HL-60/S4 (cell line): ENCODE data around the gene CDIPT.
"Not testable (repeated sequence)": the region's sequence is repeated elsewhere in the genome, so short reads cannot be mapped to it uniquely, and the experiment has no call there.

Source experiments
- in situ Hi-C: fragments of 300-500 bp; cut with MboI; formaldehyde crosslinking; loops from 2 replicates; pipeline ENCODE4 v1.14.3; 2022; ENCODE audit warnings: low sequenced_read_pairs

CDIPT gene

DNA sequence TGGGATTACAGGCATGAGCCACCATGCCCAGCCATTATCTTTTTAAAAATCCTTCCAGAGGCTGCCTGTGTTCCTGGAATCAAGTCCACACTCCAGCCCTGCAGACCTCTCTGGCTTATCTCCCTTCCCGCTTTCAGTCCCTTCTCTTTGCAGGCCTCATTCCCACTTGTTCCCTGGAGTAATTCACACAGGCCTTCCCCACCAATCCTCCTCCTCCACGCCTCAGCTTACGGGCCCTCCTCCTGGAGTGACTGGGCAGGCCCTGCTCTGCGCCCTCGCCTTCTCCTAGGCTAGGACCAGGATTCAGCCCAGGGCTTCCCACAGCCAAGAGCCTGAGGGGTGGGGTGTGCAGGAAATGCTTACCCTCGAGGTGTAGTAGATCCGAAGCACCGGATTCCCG is 2.8 kb downstream of the CDIPT start:
- in situ Hi-C loops = no loop called here

DNA sequence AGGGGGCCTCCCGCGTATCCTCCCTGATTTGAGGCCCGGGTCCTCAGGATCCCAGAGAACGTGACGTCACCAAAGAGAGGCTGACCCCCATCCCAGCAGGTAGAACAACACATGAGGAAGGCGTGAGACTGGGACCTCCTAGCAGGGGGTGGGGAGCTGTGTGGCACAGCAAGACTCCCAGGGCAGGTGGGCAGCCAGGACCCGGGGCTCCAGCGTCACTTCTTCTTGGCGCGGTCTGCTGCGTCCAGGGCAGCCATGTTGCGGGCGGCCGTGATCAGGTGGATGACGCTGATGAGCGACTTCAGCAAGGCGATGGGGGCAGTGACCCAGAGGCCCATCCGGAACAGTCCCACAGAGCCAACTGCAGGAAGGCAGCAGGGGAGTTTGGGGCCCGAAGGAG is 4.1 kb downstream of the CDIPT start:
- in situ Hi-C loops = no loop called here

DNA sequence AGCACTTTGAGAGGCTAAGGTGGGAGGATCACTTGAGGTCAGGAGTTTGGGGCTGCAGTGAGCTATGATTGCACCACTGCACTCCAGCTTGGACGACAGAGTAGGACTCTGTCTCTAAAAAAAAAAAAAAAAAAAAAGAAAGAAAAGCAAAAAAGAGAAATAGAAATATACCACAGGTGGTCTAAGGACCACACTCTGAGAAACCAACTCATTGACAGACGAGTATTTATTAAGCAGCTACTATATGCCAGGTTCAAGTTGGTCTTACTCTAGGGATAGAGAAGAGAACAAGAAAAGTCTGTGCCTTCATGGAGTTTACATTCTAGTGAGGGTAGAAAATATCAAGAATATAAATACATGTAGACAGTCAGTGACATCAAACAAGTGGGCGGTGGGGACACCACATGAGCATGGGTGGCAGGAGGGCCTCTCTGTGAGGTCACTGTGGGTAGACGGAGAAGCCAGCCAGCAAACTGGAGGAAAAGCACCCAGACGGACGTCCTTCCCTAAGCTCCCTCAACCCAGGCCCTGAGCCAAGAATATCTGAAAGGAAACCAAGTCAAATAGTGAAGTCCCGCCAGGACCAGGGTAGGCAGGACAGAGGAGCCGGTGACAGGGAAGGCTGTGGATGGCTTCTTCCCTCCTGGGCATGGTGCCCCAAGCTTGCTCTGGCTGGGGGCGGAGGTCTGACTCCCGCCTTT is 4.7 kb downstream of the CDIPT start:
- in situ Hi-C loops = no loop called here

DNA sequence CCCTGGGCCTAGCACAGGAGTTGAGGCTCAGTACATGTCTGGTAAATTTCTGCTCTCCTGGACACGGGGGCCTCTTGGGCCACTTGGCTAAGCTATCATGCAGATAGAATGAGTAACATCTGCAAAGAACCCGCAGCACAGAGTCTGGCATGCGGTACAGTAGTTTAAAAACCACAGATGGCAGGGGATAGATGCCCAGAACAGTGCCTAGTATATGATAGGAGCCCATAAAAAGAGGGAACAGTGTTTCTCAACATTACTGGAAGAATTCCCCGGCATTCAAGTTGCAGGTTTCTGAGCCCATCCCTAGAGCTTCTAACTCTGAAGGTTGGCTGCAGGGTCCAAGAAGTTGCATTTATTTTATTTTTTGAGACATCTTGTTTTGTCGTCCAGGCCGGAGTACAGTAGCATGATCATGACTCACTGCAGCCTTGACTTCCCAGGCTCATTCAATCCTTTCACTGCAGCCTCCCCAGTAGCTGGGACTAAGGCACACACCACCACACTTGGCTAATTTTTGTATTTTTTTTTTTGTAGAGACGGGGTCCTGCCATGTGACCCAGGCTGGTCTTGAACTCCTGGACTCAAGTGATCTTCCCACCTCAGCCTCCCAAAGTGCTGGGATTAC is 5.8 kb downstream of the CDIPT start:
- in situ Hi-C loops = no loop called here

DNA sequence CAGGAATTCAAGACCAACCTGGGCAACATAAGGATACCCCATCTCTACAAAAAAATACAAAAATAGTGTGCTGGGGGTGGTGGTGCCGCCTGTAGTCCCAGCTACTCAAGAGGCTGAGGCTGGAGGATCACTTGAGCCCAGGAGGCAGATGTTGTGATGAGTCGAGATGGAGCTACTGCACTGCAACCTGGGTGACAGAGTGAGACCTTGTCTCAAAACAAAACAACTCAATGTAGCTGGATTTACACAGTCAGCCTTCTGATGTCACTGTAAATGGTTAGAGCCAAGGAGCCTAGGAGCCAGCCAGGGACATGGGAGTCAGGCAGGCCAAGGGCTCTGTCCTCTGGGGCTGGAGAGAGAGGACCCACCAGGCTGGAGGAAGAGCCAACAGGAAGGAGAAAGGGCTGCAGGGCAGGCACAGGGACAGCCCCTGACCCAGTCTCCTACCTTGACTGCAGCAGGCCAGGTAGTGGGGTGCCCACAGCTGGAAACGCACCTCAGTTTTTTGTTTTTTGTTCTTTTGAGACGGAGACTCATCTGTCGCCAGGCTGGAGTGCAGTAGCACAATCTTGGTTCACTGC is 8.4 kb downstream of the CDIPT start:
- in situ Hi-C loops = no loop called here

DNA sequence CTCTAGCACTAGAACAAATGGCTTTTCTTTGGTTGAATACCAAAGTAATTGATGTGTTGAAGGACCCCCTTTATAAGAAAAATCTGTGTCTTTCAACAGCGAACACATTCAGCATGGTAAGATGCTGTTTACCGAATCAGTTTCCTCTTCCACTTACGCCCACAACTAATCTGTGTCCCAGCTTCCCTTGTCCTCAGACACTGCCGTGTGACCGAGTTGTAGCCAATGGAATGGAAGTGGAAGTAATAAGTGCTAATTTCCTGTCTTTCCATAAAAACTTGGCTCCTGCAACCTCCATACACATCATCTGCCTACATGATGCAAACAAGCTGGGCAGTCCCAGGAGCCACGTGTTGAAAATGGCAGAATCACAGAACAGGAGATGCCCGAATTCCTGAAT is 10.4 kb downstream of the CDIPT start:
- in situ Hi-C loops = no loop called here

DNA sequence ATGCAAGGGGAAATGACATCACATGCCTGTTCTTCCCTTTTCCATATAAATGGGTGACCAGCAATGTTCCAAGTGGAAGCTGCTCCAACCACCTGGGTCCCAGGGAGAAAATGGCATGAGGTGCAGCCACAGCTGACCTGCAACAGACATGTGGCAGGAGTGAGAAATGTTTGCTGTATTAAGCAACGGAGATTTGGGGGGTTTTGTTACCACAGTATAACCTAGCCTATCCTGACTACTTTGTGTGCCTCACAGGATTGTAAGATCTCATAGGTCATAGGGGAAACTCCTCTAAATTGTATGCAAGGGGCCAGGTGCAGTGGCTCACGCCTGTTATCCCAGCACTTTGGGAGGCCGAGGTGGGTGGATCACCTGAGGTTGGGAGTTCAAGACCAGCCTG is 12.0 kb downstream of the CDIPT start:
- in situ Hi-C loops = no loop called here

DNA sequence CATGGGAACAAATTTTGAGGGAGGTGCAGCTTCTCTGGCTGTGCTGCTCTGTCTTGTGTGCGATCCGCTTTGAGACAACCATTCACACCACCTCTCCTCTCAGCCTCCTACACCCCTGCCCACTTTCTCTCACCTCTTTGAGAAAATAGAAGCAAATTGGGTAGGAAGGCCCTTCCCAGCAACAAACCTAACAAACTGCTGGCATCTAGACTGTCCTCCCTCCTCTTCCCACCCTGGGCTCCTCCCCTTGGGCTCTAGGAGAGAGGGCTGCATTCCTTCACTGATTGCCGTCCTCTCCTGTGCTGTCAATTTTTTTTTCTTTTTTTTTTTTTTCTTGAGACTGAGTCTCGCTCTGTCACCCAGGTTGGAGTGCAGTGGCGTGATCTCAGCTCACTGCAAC is 13.5 kb downstream of the CDIPT start:
- in situ Hi-C loops = no loop called here

DNA sequence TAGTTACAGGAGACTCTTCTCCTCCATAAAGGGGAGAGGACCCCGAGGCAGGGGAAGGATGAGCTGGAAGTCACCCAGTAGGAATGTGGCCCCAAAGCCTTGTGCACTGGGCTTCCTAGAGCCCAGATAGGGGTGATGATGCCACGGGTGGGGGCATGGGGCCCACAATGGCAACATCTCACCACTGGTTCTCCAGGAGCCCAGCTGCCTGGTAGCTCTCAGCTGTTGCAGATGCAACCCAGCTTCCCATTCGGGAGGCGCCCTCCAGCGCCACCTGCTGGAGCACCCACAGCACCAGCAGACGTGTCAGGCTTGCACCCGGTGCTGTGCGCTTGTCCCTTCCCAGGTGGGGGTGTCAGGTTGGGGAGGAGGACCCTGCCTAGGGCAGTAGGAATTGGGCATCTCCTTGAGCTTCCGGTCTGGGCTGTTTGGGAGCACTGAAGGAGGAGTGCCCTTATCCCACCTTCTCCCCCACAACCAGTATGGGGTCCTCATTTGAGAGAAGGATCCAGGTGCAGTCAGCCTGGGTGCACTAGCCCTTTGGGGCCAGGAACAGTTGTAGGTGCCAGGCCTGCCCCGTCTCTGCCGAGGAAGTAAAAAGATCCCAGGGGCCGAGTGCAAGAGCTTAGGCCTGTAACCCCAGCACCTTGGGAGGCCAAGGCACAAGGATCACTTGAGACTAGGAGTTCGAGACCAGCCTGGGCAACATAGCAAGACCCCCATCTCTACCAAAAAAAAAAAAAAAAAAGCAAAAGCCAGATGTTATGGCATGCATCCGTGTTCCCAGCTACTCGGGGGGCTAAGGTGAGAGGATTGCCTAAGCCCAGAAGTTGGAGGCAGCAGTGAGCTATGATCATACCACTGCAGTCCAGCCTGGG is 14.4 kb downstream of the CDIPT start:
- in situ Hi-C loops = no loop called here

DNA sequence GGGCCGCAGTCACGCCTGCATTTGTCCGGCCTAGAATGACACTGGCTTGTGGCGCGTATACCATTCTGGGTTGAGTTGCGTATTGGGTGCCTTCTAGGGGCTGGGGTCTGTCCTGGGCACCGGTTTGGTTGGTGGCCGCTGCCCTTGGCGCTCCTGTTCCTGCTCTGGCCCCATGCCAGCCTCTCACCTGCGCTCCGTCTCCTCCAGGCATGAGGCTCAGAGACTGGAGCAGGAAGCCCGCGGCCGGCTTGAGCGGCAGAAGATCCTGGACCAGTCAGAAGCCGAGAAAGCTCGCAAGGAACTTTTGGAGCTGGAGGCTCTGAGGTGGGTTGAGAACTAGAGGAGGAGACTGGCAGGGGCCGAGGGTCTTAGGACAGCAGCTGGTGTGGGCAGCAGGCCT is 17.4 kb downstream of the CDIPT start:
- in situ Hi-C loops = no loop called here

DNA sequence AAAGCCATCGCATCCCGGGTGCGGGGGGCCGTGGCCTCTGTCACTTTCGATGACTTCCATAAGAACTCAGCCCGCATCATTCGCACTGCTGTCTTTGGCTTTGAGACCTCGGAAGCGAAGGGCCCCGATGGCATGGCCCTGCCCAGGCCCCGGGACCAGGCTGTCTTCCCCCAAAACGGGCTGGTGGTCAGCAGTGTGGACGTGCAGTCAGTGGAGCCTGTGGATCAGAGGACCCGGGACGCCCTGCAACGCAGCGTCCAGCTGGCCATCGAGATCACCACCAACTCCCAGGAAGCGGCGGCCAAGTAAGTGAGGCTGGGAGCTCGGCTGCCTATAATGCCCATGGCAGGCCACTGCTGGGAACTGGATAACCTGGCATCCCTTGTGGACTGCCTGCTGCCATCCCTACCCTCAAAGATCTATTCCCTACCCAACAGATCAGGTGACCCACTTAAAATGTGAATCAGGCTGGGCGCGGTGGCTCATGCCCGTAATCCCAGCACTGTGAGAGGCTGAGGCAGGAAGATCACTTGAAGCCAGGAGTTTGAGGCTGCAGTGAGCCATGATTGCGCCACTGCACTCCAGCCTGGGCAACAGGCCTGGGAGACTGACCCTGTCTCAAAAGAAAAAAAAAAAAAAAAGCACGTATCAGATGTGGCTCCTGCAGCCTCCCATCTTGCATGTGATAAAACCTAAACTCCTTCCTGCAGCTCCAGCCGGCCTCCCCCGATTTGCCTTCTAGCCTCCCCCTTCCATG is 18.3 kb downstream of the CDIPT start:
- in situ Hi-C loops = no loop called here

DNA sequence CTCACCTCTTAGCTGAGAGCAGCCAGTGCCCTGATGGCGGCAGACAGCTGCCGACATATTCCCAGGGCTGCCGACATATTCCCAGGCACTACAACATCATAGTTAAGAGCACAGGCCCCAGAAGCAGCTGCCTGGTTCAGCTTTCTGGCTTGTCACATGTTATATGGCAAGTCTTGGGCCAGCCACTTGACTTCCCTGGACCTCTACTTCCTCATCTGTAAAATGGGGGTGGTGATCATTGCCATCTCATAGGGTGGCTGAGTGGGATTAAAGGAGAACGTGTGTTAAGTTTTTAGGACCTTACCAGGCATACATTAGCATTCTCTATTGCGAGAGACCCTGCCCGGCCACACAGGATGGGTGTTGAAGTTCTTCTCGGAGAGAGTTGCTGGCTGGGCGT is 19.1 kb downstream of the CDIPT start:
- in situ Hi-C loops = no loop called here

DNA sequence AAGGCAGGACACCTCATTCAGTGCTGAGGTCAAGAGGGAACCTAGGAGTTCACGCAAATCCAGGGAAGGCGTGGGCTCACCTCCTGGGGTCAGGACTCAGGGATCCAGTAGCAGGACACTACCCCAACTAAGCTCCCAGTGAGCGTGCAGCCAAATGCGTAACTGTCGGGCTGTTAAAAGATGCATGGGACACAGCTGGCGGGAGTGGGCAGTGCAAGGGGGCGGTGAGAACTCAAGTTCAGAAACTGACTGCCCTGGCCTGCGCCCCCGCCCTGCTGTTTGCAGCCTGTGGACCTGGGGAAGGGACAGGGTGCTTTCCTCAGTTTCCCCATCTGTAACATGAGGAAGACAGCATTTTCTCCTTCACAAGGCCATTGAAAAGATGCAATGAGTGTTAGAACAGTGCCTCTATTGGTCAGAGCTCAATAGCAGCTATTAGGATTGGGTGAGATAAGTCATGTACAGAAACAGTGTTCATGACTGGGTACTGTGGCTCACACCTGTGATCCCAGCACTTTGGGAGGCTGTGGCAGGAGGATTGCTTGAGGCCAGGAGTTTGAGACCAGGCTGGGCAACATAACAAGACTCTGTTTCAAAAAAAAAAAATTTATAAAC is 20.2 kb downstream of the CDIPT start:
- in situ Hi-C loops = no loop called here

DNA sequence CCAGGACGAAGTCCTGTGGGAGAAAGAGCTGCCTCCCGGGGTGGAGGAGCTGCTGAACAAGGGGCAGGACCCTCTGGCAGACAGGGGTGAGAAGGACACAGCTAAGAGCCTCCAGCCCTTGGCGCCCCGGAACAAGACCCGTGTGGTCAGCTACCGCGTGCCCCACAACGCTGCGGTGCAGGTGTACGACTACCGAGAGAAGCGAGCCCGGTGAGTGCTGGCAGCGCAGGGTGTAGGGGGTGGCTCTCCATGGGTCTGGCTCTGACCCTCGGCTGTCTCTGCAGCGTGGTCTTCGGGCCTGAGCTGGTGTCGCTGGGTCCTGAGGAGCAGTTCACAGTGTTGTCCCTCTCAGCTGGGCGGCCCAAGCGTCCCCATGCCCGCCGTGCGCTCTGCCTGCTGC is 21.4 kb downstream of the CDIPT start:
- in situ Hi-C loops = no loop called here

DNA sequence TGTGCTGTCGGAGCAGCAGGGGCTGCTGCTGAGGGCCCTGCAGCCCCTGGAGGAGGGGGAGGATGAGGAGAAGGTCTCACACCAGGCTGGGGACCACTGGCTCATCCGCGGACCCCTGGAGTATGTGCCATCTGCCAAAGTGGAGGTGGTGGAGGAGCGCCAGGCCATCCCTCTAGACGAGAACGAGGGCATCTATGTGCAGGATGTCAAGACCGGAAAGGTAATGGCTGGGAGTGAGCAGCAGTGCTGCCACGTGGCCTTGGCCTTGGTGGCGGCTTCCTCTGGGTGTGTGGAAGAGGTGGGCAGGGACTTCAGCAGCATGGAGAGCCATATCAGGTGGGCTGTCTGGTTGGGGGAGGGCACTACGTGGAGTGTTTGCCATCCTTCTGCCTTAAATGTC is 22.8 kb downstream of the CDIPT start:
- in situ Hi-C loops = no loop called here

DNA sequence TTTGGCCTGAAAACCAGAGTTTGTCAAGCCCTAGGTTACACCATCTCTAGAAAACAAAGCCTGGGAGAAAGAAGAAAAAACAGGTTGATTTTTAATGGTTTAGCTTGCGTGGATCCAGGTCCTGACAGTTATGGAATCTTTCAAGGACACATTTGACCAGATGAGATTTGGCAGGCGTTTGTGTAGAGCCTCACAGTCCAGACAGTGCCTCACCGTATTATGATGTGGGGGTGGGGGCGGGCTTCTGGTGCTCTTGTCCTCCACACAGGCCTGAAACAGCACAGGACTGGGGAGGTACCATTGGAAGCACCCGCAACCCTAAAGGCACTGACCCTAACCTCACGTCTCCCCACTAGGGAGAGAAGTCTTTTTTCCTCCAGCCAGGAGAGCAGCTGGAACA is 23.2 kb downstream of the CDIPT start:
- in situ Hi-C loops = no loop called here

DNA sequence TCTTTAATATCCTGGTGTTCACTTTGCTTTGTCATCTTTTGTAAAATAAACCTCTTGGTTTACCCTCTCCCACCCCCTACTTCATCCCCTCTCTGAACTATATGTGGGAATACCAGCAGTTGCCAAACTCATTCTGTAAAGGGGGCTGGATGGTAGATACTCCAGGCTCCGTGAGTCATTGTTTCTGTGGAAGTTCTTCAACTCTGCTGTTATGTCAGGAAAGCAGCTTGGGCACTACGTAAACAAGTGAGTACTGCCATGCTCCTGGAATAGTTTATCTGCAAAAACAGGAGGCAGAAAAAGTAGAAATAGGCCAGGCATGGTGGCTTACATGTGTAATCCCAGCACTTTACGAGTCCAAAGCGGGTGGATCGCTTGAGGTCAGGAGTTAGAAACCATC is 25.2 kb downstream of the CDIPT start:
- in situ Hi-C loops = no loop called here

DNA sequence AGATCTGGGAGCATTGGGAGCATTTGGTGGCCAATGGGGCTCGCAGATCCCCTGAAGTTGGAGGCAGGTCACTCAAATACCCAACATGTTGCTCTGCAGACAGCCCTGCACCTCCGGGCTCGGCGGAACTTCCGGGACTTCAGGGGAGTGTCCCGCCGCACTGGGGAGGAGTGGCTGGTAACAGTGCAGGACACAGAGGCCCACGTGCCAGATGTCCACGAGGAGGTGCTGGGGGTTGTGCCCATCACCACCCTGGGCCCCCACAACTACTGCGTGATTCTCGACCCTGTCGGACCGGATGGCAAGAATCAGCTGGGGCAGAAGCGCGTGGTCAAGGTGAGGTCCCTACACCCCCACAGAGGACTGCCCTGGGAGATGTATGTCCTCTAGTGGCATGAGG is 26.4 kb downstream of the CDIPT start:
- in situ Hi-C loops = no loop called here

DNA sequence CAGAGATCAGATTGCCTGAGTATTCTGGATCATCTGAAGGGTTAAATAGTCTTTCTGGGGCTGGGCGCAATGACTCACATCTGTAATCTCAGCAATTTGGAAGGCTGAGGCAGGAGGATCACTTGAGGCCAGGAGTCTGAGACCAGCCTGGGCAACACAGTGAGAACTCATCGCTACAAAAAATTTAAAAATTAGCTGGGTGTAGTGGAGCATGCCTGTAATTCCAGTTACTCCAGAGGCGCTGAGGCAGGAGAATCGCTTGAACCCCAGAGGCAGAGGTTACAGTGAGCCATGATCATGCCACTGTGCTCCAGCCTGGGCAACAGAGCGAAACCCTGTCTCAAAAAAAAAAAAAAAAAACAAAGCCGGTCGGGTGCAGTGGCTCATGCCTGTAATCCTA is 27.1 kb downstream of the CDIPT start:
- in situ Hi-C loops = no loop called here

DNA sequence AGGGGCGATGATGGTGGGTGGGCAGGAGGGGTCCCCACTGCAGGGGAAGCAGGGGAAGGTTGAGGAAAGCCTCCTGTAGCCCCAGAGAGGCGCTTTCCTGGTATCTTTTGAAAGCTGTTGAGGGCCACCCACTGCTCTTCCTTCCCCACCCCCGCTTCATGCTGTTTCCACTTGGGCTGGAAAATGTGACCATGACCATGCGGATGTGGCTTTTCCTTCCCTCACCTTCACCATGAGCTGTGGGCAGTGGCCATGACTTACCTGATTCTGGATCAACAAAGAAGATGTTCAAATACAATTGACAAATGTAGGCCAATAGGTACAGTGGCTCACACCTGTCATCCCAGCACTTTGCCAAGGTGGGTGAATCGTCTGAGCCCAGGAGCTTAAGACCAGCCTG is 28.9 kb downstream of the CDIPT start:
- in situ Hi-C loops = no loop called here

DNA sequence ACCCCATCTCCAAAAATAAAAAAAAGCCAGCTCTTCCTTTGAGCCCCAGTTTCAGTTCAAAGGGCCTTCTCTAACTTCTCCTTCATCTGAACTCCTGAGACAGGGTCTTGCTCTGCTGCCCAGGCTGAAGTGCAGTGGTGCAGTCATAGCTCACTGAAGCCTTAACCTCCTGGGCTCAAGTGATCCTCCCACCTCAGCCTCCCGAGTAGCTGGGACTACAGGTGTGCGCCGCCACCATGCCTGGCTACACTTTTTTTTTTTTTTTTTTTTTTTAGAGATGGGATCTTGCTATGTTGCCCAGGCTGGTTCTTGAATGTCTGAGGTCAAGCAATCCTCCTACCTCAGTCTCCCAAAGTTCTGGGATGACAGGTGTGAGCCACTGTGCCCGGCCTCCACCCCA is 29.8 kb downstream of the CDIPT start:
- in situ Hi-C loops = not testable (repeated sequence)
